ENCODE results near the gene GATAD2A.

Gene GATAD2A

GRCh38 chr19:19502281-19502680, 96.8 kb downstream of the GATAD2A start:
- no peak for DNase-seq (ENCODE audit: low read depth)
- no peak overlapping the region for H3K4me3 ChIP-seq (ENCODE audit: low read depth, low read length)

GRCh38 chr19:19502808-19503602, 97.5 kb downstream of the GATAD2A start:
- no peak overlapping the region for H3K4me3 ChIP-seq (ENCODE audit: low read depth, low read length)
- DNase-seq (ENCODE audit: low read depth) = no peak
- TF ChIP-seq CTCF (conservative IDR thresholded peaks at IDR 0.05; ENCODE audit: low read depth, low read length) = no peak

More at GRCh38 chr19:19502281-19502680, 96.8 kb downstream of the GATAD2A start:
- TF ChIP-seq CTCF (conservative IDR thresholded peaks at IDR 0.05; ENCODE audit: low read depth, low read length) = no peak

- no peak overlapping the region for H3K4me3 ChIP-seq (ENCODE audit: low read depth, low read length)
- DNase-seq (ENCODE audit: low read depth) = no peak
- TF ChIP-seq CTCF (conservative IDR thresholded peaks at IDR 0.05; ENCODE audit: low read depth, low read length) = no peak
Observed at GRCh38 chr19:19504754-19505668, 99.5 kb downstream of the GATAD2A start.

- DNase-seq (ENCODE audit: low read depth) = no peak
- TF ChIP-seq CTCF (conservative IDR thresholded peaks at IDR 0.05; ENCODE audit: low read depth, low read length) = no peak
- H3K4me3 ChIP-seq (ENCODE audit: low read depth, low read length) = no peak overlapping the region
Observed at GRCh38 chr19:19505669-19506326, 100.3 kb downstream of the GATAD2A start.

DNA sequence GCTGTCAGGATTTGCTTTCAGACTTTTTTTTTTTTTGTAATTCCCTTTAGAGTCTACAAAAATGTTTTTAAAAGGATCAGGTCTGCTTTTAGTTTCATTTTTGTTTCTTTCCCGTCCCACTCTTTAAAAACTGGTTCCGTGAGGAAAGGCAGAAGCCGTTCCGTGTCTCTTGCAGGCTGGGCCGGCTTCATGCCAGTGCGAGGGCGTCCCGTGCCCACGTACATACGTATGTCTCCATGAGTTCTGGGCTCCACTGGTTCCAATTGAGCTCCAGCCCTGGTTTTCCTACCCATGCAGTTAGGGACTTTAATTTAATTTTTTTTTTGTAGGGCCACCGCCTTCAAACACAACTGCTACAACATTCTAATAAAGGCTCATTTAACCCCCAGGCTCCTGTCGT, 101.1 kb downstream of the GATAD2A start:
- no peak for DNase-seq (ENCODE audit: low read depth)
- no peak for TF ChIP-seq CTCF (conservative IDR thresholded peaks at IDR 0.05; ENCODE audit: low read depth, low read length)
- no peak overlapping the region for H3K4me3 ChIP-seq (ENCODE audit: low read depth, low read length)

DNA sequence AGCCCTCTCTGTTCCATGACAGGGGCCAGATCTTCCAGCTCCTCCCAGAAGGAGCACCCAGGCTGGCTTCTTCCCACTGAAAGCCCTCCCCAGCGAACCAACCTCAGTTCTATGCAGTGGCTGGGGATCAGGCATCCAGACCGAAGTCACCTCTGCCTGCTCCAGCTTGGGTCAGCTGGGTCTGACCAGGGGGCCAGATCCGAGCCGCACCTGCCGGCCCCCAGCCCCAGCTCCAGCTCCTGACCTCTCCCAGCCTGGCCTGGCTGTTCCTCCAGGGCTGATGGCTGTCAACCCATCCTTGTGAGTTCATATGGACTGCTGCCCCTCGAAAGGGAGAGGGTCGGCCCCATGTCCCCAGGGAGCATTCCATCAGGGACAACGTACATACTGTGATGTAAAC, 101.9 kb downstream of the GATAD2A start:
- H3K4me3 ChIP-seq (ENCODE audit: low read depth, low read length) = no peak overlapping the region
- DNase-seq (ENCODE audit: low read depth) = no peak
- TF ChIP-seq CTCF (conservative IDR thresholded peaks at IDR 0.05; ENCODE audit: low read depth, low read length) = no peak

All from choroid plexus epithelial cell (primary cell).